Measurements from ENCODE around the gene TEKTIP1.

Gene TEKTIP1

GRCh38 chr19:3539756-3540118 lies 763 bp downstream of the TEKTIP1 start:
- H3K36me3 ChIP-seq (ENCODE audit: insufficient read depth, low read length) = peaks cover 27% of the 10 kb centered on the region; the same call in 1 of the 2 replicates

GRCh38 chr19:3543150-3544057 lies 4.4 kb downstream of the TEKTIP1 start:
- H3K36me3 ChIP-seq (ENCODE audit: insufficient read depth, low read length) = peaks cover 7% of the 10 kb centered on the region; the same call in 1 of the 2 replicates
- H3F3A ChIP-seq (ENCODE audit: low read depth) = no peaks in the 10 kb centered on the region
- H3K4me2 ChIP-seq (ENCODE audit: low read depth, low read length, poor library complexity, severe bottlenecking) = no peak overlapping the region
- H3K4me3 ChIP-seq (ENCODE audit: low read length, poor library complexity, severe bottlenecking) = no peak overlapping the region
- H3K79me2 ChIP-seq (ENCODE audit: insufficient read depth, low read length) = no peaks in the 10 kb centered on the region
- H2AFZ ChIP-seq (ENCODE audit: low read length) = no peak overlapping the region
- H3K9ac ChIP-seq (ENCODE audit: low read depth, low read length, poor library complexity, severe bottlenecking) = no peak overlapping the region
- TF ChIP-seq CTCF (conservative IDR thresholded peaks at IDR 0.05; ENCODE audit: low read length) = no peak
- TF ChIP-seq EZH2phosphoT487 (IDR thresholded peaks at IDR 0.05; ENCODE audit: borderline replicate concordance) = no peak
- no peaks in the 10 kb centered on the region for H3K27me3 ChIP-seq (ENCODE audit: insufficient read depth, low read length, poor library complexity, severe bottlenecking)
- H3K4me1 ChIP-seq (ENCODE audit: insufficient read depth, low read length, poor library complexity, severe bottlenecking) = no peaks in the 10 kb centered on the region
- H4K20me1 ChIP-seq (ENCODE audit: insufficient read depth, low read length, poor library complexity, severe bottlenecking) = no peaks in the 10 kb centered on the region
- no peaks in the 10 kb centered on the region for H3K9me3 ChIP-seq (ENCODE audit: insufficient read depth, low read depth, low read length)
- no peaks in the 10 kb centered on the region for H3K9me2 ChIP-seq (replicated peaks; ENCODE audit: low read depth, low read length)

More at GRCh38 chr19:3539756-3540118, 763 bp downstream of the TEKTIP1 start:
- Histone ChIP-seq H3K4me1 (ENCODE audit: insufficient read depth, low read length, poor library complexity, severe bottlenecking) (no peaks in the 10 kb centered on the region), H3K79me2 (ENCODE audit: insufficient read depth, low read length) (no peaks in the 10 kb centered on the region), H3F3A (ENCODE audit: low read depth) (no peaks in the 10 kb centered on the region), H3K9me2 (replicated peaks; ENCODE audit: low read depth, low read length) (no peaks in the 10 kb centered on the region), H2AFZ (ENCODE audit: low read length) (no peak overlapping the region), H3K4me3 (ENCODE audit: low read length, poor library complexity, severe bottlenecking) (no peak overlapping the region), H3K27me3 (ENCODE audit: insufficient read depth, low read length, poor library complexity, severe bottlenecking) (no peaks in the 10 kb centered on the region), H3K9me3 (ENCODE audit: insufficient read depth, low read depth, low read length) (no peaks in the 10 kb centered on the region), H4K20me1 (ENCODE audit: insufficient read depth, low read length, poor library complexity, severe bottlenecking) (no peaks in the 10 kb centered on the region), H3K4me2 (ENCODE audit: low read depth, low read length, poor library complexity, severe bottlenecking) (no peak overlapping the region), H3K9ac (ENCODE audit: low read depth, low read length, poor library complexity, severe bottlenecking) (no peak overlapping the region)
- TF ChIP-seq CTCF (conservative IDR thresholded peaks at IDR 0.05; ENCODE audit: low read length) (no peak), EZH2phosphoT487 (IDR thresholded peaks at IDR 0.05; ENCODE audit: borderline replicate concordance) (no peak)

- Histone ChIP-seq H3K27me3 (ENCODE audit: insufficient read depth, low read length, poor library complexity, severe bottlenecking) (no peaks in the 10 kb centered on the region), H3K4me3 (ENCODE audit: low read length, poor library complexity, severe bottlenecking) (no peak overlapping the region), H3K4me1 (ENCODE audit: insufficient read depth, low read length, poor library complexity, severe bottlenecking) (no peaks in the 10 kb centered on the region), H3K36me3 (ENCODE audit: insufficient read depth, low read length) (peaks cover 5% of the 10 kb centered on the region; the same call in 1 of the 2 replicates), H3K9me2 (replicated peaks; ENCODE audit: low read depth, low read length) (no peaks in the 10 kb centered on the region), H2AFZ (ENCODE audit: low read length) (no peak overlapping the region), H4K20me1 (ENCODE audit: insufficient read depth, low read length, poor library complexity, severe bottlenecking) (no peaks in the 10 kb centered on the region), H3F3A (ENCODE audit: low read depth) (no peaks in the 10 kb centered on the region), H3K4me2 (ENCODE audit: low read depth, low read length, poor library complexity, severe bottlenecking) (no peak overlapping the region), H3K9me3 (ENCODE audit: insufficient read depth, low read depth, low read length) (no peaks in the 10 kb centered on the region), H3K79me2 (ENCODE audit: insufficient read depth, low read length) (no peaks in the 10 kb centered on the region), H3K9ac (ENCODE audit: low read depth, low read length, poor library complexity, severe bottlenecking) (no peak overlapping the region)
- no peak for TF ChIP-seq EZH2phosphoT487 (IDR thresholded peaks at IDR 0.05; ENCODE audit: borderline replicate concordance)
- no peak for TF ChIP-seq CTCF (conservative IDR thresholded peaks at IDR 0.05; ENCODE audit: low read length)
These were observed 5.0 kb downstream of the TEKTIP1 start for GRCh38 chr19:3544058-3544376.
